Astrocyte of the spinal cord (primary cell): ENCODE data around the gene SEC23B.

Source experiments
- DNase-seq: peaks from one replicate; pipeline ENCODE4 v3.0.0; 2011; ENCODE audit warnings: low read depth, low spot score
- H3K4me3 ChIP-seq: 2 replicates; pipeline ENCODE4 v1.5.1; 2011; ENCODE audit warnings: low read depth, mild to moderate bottlenecking, low read length, moderate library complexity
- CTCF ChIP-seq: IDR thresholded peaks from 2 replicates; pipeline ENCODE4 v1.5.1; 2012; ENCODE audit warnings: low read depth, mild to moderate bottlenecking, low read length, inconsistent platforms
- in situ Hi-C: cut with HindIII; loops from 2 replicates; pipeline ENCODE4 v1.10.0; 2017; ENCODE audit warnings: low sequenced_read_pairs

SEC23B gene

GRCh38 chr20:18533978-18534644 is 26.4 kb downstream of the SEC23B start:
- in situ Hi-C loops, result no loop called here
- no peak overlapping the region for H3K4me3 ChIP-seq
- no peak for TF ChIP-seq CTCF
- DNase-seq, result no peak

DNA sequence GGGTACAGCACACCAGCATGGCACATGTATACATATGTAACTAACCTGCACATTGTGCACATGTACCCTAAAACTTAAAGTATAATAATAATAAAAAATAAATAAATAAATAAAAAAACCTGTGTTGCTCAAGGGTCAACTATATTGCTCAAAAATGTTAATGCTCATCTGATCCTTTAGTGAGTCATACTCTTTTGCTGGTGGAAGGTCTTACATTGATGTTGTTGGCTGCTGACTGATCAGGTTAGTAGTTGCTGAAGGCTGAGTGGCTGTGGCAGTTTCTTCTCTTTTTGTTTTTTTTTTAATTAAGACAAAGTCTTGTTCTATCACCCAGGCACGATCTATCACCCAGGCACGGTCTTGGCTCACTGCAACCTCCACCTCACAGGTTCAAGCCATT is 29.9 kb downstream of the SEC23B start:
- H3K4me3 ChIP-seq, result no peak overlapping the region
- no peak for TF ChIP-seq CTCF
- in situ Hi-C loops, result no loop called here
- DNase-seq, result no peak

- no peak for TF ChIP-seq CTCF
- in situ Hi-C loops, result no loop called here
- DNase-seq, result no peak
- no peak overlapping the region for H3K4me3 ChIP-seq
Measured at GRCh38 chr20:18541741-18542140, 34.0 kb downstream of the SEC23B start.

DNA sequence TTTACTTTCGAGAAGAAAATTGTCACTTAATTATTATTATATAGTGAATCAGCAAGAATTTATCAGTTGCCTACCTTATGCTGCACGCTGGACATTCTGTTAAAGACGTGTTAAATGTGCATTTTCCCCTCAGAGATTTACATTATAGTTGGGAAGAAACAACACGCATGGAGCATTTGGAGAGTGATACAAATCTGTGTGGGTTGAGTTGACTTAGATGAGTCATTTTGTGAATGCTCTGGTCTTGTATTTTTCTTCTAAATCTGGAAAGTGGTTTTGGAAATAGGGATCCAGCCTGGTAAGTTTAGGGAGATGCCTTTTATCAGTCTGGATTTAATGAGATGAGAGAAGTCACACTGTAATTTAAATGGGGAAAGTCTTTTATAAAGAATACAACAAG is 35.5 kb downstream of the SEC23B start:
- no peak for TF ChIP-seq CTCF

DNA sequence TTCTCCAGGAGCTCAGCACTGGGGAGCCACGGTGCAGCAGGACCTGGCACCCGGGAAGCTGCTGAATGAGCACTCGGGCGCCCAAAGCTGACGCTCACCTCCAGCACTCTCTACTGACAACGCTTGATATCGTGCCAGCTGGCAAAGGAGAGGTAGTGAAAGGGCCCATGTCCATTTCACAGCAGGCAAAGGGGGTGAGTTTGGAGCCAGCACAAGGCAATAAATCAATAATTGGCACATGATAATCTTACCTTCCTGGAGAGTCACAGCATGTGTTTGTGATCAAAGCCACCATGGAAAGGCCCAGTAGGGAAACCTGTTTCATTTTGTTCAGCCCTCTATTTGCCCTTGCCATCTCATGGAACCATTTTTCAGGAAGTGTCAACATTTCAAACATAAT is 36.2 kb downstream of the SEC23B start:
- DNase-seq, result no peak
- no peak for TF ChIP-seq CTCF
- in situ Hi-C loops, result no loop called here
- H3K4me3 ChIP-seq, result no peak overlapping the region

More for the DNA sequence above, 35.5 kb downstream of the SEC23B start:
- DNase-seq, result no peak
- in situ Hi-C loops, result no loop called here
- no peak overlapping the region for H3K4me3 ChIP-seq

- H3K4me3 ChIP-seq, result no peak overlapping the region
- no peak for DNase-seq
- in situ Hi-C loops, result no loop called here
- no peak for TF ChIP-seq CTCF
Measured at GRCh38 chr20:18545566-18545965, 37.8 kb downstream of the SEC23B start.
